Naive B cell (primary cell): Measurements from ENCODE around the gene SYDE2. TPM values are rescaled to one million over a fixed set of nuclear protein-coding genes. Genes with fewer than 3 reads are reported as not detected.

Source experiments
- ATAC-seq, 2 donors: fragments of 150-1000 bp; cut with Tn5 transposase; 2 replicates each; pipeline ENCODE4 v1.10.0; 2021; ENCODE audit warnings: low read depth in 2 of 2, mild to moderate bottlenecking in 2 of 2, moderate library complexity in 2 of 2
- DNase-seq: peaks from one replicate; pipeline ENCODE4 v3.0.0; 2022
- H3K27ac Mint-ChIP-seq, 6 donors: one replicate each; pipeline ENCODE4 v1.8.0; 2020 to 2022; ENCODE audit warnings: mild to moderate bottlenecking in 6 of 6, mixed read lengths in 6 of 6, moderate library complexity in 5 of 6, inconsistent platforms in 2 of 6
- H3K27me3 Mint-ChIP-seq, 3 donors: one replicate each; pipeline ENCODE4 v1.8.0; 2021 to 2022; ENCODE audit warnings: mixed read lengths in 3 of 3, mild to moderate bottlenecking in 1 of 3
- H3K36me3 Mint-ChIP-seq, 2 donors: one replicate each; pipeline ENCODE4 v1.8.0; 2020 to 2022; ENCODE audit warnings: mixed read lengths in 2 of 2, inconsistent platforms in 1 of 2, mild to moderate bottlenecking in 1 of 2
- H3K4me1 Mint-ChIP-seq, 3 donors: one replicate each; pipeline ENCODE4 v1.8.0; 2020 to 2022; ENCODE audit warnings: mixed read lengths in 3 of 3, inconsistent platforms in 1 of 3, mild to moderate bottlenecking in 1 of 3, moderate library complexity in 1 of 3
- H3K4me3 Mint-ChIP-seq, 8 donors: one replicate each; pipeline ENCODE4 v1.8.0; 2020 to 2022; ENCODE audit warnings: mild to moderate bottlenecking in 8 of 8, mixed read lengths in 8 of 8, moderate library complexity in 8 of 8, inconsistent platforms in 2 of 8
- H3K9me3 Mint-ChIP-seq, 7 donors: one replicate each; pipeline ENCODE4 v1.8.0; 2020 to 2022; ENCODE audit warnings: mixed read lengths in 7 of 7, mild to moderate bottlenecking in 5 of 7, inconsistent platforms in 2 of 7, moderate library complexity in 1 of 7
- polyA plus RNA-seq, 6 donors: library from polyadenylated mRNA; unstranded; fragments of 300-500 nt; fragmentation: Illumina TruSeq; gene quantifications; one replicate each; pipeline ENCODE4 v1.2.3, GENCODE V29; 2021; ENCODE audit warnings: low read depth in 6 of 6

The SYDE2 gene
- polyA plus RNA-seq, 6 donors from 2014 or later = 0.18 to 0.70 (median 0.36) TPM; not detected in 1

GRCh38 chr1:85178396-85178795, 22.4 kb downstream of the SYDE2 start:
- H3K9me3 Mint-ChIP-seq = no peaks in the 10 kb centered on the region
- H3K27ac Mint-ChIP-seq = no peak overlapping the region
- H3K36me3 Mint-ChIP-seq = no peaks in the 10 kb centered on the region
- no peak for ATAC-seq
- no peak for DNase-seq
- H3K4me3 Mint-ChIP-seq = no peak overlapping the region
- H3K4me1 Mint-ChIP-seq = no peaks in the 10 kb centered on the region
- peaks cover 0 to 7% (median 0%) of the 10 kb centered on the region in 3 donors for H3K27me3 Mint-ChIP-seq

GRCh38 chr1:85174503-85174902, 26.3 kb downstream of the SYDE2 start:
- no peak overlapping the region for H3K27ac Mint-ChIP-seq
- H3K36me3 Mint-ChIP-seq = no peaks in the 10 kb centered on the region
- DNase-seq = no peak
- H3K4me3 Mint-ChIP-seq = no peak overlapping the region
- H3K4me1 Mint-ChIP-seq = no peaks in the 10 kb centered on the region
- H3K27me3 Mint-ChIP-seq = peaks cover 10 to 21% (median 11%) of the 10 kb centered on the region in 3 donors
- no peak for ATAC-seq
- no peaks in the 10 kb centered on the region for H3K9me3 Mint-ChIP-seq

- H3K9me3 Mint-ChIP-seq = no peaks in the 10 kb centered on the region
- H3K27ac Mint-ChIP-seq = no peak overlapping the region
- no peaks in the 10 kb centered on the region for H3K36me3 Mint-ChIP-seq
- H3K4me1 Mint-ChIP-seq = no peaks in the 10 kb centered on the region
- H3K4me3 Mint-ChIP-seq = no peak overlapping the region
- DNase-seq (no peak), ATAC-seq (no peak)
- peaks cover 10 to 21% (median 11%) of the 10 kb centered on the region in 3 donors for H3K27me3 Mint-ChIP-seq
These were observed 28.0 kb downstream of the SYDE2 start for GRCh38 chr1:85172684-85173337.

- H3K27ac Mint-ChIP-seq = no peak overlapping the region
- H3K27me3 Mint-ChIP-seq = peaks cover 10 to 21% (median 11%) of the 10 kb centered on the region in 3 donors
- H3K36me3 Mint-ChIP-seq = no peaks in the 10 kb centered on the region
- no peak for ATAC-seq
- H3K9me3 Mint-ChIP-seq = no peaks in the 10 kb centered on the region
- no peak overlapping the region for H3K4me3 Mint-ChIP-seq
- H3K4me1 Mint-ChIP-seq = no peaks in the 10 kb centered on the region
- DNase-seq = no peak
These were observed 29.1 kb downstream of the SYDE2 start for GRCh38 chr1:85171721-85172120.

- DNase-seq (no peak), ATAC-seq (no peak)
- H3K27me3 Mint-ChIP-seq = peaks cover 10 to 21% (median 11%) of the 10 kb centered on the region in 3 donors
- H3K4me1 Mint-ChIP-seq = no peaks in the 10 kb centered on the region
- H3K9me3 Mint-ChIP-seq = no peaks in the 10 kb centered on the region
- H3K4me3 Mint-ChIP-seq = no peak overlapping the region
- H3K27ac Mint-ChIP-seq = no peak overlapping the region
- no peaks in the 10 kb centered on the region for H3K36me3 Mint-ChIP-seq
These were observed 31.9 kb downstream of the SYDE2 start for GRCh38 chr1:85168884-85169283.

- Mint-ChIP-seq H3K9me3 (no peaks in the 10 kb centered on the region), H3K36me3 (no peaks in the 10 kb centered on the region), H3K27ac (no peak overlapping the region), H3K4me1 (no peaks in the 10 kb centered on the region), H3K27me3 (peaks cover 0 to 6% (median 6%) of the 10 kb centered on the region in 3 donors), H3K4me3 (no peak overlapping the region)
- DNase-seq (no peak), ATAC-seq (no peak)
These were observed 34.5 kb downstream of the SYDE2 start for GRCh38 chr1:85166351-85166750.

- DNase-seq = no peak
- no peaks in the 10 kb centered on the region for H3K9me3 Mint-ChIP-seq
- H3K4me1 Mint-ChIP-seq = no peaks in the 10 kb centered on the region
- H3K36me3 Mint-ChIP-seq = no peaks in the 10 kb centered on the region
- no peak overlapping the region for H3K4me3 Mint-ChIP-seq
- H3K27me3 Mint-ChIP-seq = no peaks in the 10 kb centered on the region
- no peak overlapping the region for H3K27ac Mint-ChIP-seq
- ATAC-seq = no peak
These were observed 41.9 kb downstream of the SYDE2 start for GRCh38 chr1:85158910-85159309.

GRCh38 chr1:85157436-85157835, 43.4 kb downstream of the SYDE2 start:
- H3K36me3 Mint-ChIP-seq = no peaks in the 10 kb centered on the region
- DNase-seq (no peak), ATAC-seq (no peak)
- H3K9me3 Mint-ChIP-seq = no peaks in the 10 kb centered on the region
- no peak overlapping the region for H3K27ac Mint-ChIP-seq
- H3K4me3 Mint-ChIP-seq = no peak overlapping the region
- H3K27me3 Mint-ChIP-seq = peaks cover 0 to 6% (median 0%) of the 10 kb centered on the region in 3 donors
- H3K4me1 Mint-ChIP-seq = no peaks in the 10 kb centered on the region

GRCh38 chr1:85153149-85153891, 47.5 kb downstream of the SYDE2 start:
- peak overlapping the region in 2 of 6 donors; percentile 36 to 70 for H3K27ac Mint-ChIP-seq
- no peak for ATAC-seq
- H3K9me3 Mint-ChIP-seq = no peaks in the 10 kb centered on the region
- H3K36me3 Mint-ChIP-seq = no peaks in the 10 kb centered on the region
- H3K4me1 Mint-ChIP-seq = no peaks in the 10 kb centered on the region
- peaks cover 0 to 6% (median 0%) of the 10 kb centered on the region in 3 donors for H3K27me3 Mint-ChIP-seq
- H3K4me3 Mint-ChIP-seq = no peak overlapping the region
- no peak for DNase-seq

- Mint-ChIP-seq H3K4me3 (no peak overlapping the region), H3K36me3 (no peaks in the 10 kb centered on the region), H3K4me1 (no peaks in the 10 kb centered on the region), H3K27ac (no peak overlapping the region), H3K27me3 (peaks cover 0 to 6% (median 0%) of the 10 kb centered on the region in 3 donors), H3K9me3 (no peaks in the 10 kb centered on the region)
- ATAC-seq (no peak), DNase-seq (no peak)
These were observed 49.4 kb downstream of the SYDE2 start for GRCh38 chr1:85151446-85151845.

GRCh38 chr1:85149805-85150204, 51.0 kb downstream of the SYDE2 start:
- peaks cover 0 to 6% (median 3%) of the 10 kb centered on the region in 3 donors for H3K27me3 Mint-ChIP-seq
- no peaks in the 10 kb centered on the region for H3K9me3 Mint-ChIP-seq
- H3K4me1 Mint-ChIP-seq = no peaks in the 10 kb centered on the region
- no peak overlapping the region for H3K27ac Mint-ChIP-seq
- ATAC-seq = no peak
- DNase-seq = no peak
- no peak overlapping the region for H3K4me3 Mint-ChIP-seq
- no peaks in the 10 kb centered on the region for H3K36me3 Mint-ChIP-seq

GRCh38 chr1:85148524-85149250, 52.1 kb downstream of the SYDE2 start:
- no peak for DNase-seq
- no peaks in the 10 kb centered on the region for H3K4me1 Mint-ChIP-seq
- H3K9me3 Mint-ChIP-seq = no peaks in the 10 kb centered on the region
- no peaks in the 10 kb centered on the region for H3K36me3 Mint-ChIP-seq
- ATAC-seq = no peak
- H3K27me3 Mint-ChIP-seq = peaks cover 0 to 6% (median 3%) of the 10 kb centered on the region in 3 donors
- no peak overlapping the region for H3K4me3 Mint-ChIP-seq
- no peak overlapping the region for H3K27ac Mint-ChIP-seq

- no peak overlapping the region for H3K4me3 Mint-ChIP-seq
- H3K4me1 Mint-ChIP-seq = no peaks in the 10 kb centered on the region
- DNase-seq (no peak), ATAC-seq (no peak)
- H3K9me3 Mint-ChIP-seq = no peaks in the 10 kb centered on the region
- H3K27me3 Mint-ChIP-seq = peaks cover 0 to 3% (median 2%) of the 10 kb centered on the region in 3 donors
- H3K36me3 Mint-ChIP-seq = no peaks in the 10 kb centered on the region
- no peak overlapping the region for H3K27ac Mint-ChIP-seq
These were observed 53.9 kb downstream of the SYDE2 start for GRCh38 chr1:85146972-85147359.
